Glomerular visceral epithelial cell (primary cell): Measurements from ENCODE around the gene CDC6.

Source experiments
- DNase-seq: peaks from one replicate; pipeline ENCODE4 v3.0.0-alpha.2; 2016; ENCODE audit errors: extremely low spot score

The CDC6 gene, protein sequence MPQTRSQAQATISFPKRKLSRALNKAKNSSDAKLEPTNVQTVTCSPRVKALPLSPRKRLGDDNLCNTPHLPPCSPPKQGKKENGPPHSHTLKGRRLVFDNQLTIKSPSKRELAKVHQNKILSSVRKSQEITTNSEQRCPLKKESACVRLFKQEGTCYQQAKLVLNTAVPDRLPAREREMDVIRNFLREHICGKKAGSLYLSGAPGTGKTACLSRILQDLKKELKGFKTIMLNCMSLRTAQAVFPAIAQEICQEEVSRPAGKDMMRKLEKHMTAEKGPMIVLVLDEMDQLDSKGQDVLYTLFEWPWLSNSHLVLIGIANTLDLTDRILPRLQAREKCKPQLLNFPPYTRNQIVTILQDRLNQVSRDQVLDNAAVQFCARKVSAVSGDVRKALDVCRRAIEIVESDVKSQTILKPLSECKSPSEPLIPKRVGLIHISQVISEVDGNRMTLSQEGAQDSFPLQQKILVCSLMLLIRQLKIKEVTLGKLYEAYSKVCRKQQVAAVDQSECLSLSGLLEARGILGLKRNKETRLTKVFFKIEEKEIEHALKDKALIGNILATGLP

DNA sequence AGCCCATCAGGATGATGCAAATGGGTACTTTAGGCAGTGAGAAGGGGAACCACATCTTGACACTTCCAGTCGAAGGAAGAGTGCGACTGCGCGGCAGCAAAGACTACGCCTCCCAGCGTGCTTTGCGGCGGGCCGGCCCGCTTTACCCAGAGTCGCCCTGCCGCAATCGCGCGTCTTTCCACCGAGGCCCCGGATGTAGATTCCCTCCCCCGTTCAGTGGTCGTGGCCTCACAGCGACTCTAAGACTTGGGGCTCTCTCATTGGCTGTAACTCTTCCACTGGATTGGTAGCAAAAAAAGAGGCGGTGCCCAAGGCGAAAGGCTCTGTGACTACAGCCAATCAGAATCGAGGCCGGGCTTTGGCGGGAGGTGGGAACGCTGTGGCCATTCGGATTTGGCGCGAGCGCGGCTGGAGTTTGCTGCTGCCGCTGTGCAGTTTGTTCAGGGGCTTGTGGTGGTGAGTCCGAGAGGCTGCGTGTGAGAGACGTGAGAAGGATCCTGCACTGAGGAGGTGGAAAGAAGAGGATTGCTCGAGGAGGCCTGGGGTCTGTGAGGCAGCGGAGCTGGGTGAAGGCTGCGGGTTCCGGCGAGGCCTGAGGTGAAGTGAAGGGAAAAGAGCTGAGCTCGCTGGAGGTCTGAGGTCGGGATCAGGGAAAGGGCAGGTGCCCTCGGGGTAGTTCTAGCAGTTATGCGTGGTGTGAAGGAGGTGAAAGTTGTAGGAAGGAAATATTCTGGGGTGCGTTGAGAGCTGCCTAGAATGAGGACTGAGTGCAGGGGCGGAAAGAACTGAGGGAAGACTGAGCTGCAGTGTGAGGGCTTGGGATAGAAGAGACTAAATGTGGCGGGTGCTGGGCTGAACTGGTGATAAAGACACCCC is at the start of gene CDC6:
Gene CDC6, plus strand, starts transcription at position 386 of the 876 bp plus-strand sequence. CDS start 1,542 bp downstream, outside the sequence.
- DNase-seq, result peak; percentile 99

GRCh38 chr17:40241252-40241834 is 46.3 kb upstream of the CDC6 start:
- DNase-seq, result no peak

DNA sequence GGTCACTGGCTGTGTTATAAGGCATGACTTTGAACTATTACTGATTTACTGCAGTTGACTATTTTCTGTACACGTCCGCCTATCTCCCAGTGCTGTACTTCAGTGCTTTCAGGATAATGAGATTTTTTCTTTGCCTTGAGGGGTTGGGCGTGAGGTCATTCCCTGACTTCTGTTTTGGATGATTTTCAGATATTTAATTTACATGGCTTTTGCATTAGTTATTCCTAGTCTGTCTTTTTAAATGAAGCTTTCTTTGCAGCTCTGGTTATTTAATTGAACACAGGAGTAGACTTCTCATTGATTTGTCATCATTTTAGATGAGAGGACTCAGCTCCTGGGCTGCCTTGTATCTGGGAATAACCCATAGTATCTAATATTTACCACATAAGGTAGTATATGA is 44.9 kb upstream of the CDC6 start:
- no peak for DNase-seq

DNA sequence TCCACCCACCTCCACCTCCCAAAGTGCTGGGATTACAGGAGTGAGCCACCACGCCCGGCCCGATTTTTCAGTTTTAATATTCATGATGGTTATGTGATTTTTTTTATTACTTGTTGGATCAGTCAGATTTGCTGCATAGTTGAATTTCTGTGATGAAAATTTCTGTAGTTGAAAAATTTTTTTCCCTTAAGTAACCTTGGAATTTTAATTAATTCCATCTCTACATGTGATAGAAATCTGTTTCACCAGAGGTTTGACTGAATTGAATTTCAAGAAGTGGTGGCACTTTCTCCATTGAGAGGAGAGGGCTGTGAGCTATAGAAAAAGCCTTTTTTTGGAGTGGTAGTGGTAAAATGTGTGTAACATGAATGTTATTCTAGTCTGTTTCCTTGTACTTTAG is 43.9 kb upstream of the CDC6 start:
- DNase-seq, result no peak

- DNase-seq, result no peak
These were observed 43.4 kb upstream of the CDC6 start for GRCh38 chr17:40244255-40244654.

DNA sequence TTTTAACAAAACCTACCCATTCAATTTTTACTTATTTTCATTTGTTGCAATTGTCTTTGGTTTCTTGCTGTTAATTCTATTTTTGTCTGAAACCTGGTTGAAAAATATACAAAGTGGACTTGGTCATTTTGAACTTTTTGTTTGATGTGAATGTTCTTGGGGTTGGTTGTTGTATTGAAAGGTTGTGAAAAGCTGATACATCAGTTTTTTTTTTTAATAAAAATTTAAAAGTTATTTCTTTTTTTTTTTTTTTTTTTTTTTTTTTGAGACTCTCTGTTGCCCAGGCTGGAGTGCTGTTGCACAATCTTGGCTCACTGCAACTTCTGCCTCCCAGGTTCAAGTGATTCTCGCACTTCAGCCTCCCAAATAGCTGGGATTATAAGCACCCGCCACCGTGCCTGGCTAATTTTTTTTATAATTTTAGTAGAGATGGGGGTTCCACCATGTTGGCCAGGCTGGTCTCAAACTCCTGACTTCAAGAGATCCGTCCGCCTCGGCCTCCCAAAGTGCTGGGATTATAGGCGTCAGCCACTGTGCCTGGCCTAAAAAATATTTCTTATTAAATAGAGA is 39.7 kb upstream of the CDC6 start:
- DNase-seq, result no peak

DNA sequence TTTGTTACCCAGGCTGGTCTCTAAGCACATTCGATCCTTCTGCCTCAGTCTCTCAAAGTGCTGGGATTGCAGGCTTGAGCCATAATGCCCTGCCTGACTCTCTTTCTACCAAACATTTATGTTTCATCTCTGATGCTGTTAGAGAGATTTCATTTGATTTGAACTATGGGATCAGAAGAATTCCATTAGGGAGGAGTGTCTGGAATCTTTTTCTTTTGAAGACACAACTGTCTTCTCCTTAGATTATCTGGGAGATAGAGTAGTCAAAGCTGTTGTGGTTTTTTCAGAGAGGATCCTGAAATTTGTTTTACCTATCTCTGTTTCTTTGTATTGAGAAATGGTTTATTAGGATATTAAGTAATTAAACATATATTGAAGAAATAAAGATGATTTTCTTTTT is 39.2 kb upstream of the CDC6 start:
- no peak for DNase-seq

GRCh38 chr17:40251576-40251975 is 36.1 kb upstream of the CDC6 start:
- DNase-seq, result peak; percentile 74

DNA sequence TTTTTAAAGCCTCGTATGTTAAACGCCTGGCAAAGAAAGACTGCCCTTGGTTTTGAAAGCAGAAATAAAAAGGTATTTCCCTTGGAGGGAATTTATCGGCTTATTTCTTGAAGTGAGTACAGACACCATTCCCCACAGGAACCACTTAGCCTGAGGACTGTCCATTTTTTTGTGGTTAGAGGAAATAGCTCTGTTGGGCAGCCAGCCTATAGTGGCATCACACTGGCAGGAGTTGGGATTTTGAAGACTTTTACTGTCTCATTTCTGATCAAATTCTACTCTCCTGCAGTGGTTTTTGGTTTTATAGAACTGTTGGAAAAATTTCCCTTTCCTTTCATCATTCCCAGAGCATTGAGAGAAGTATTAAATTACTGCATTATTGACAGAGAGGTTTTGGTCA is 34.1 kb upstream of the CDC6 start:
- DNase-seq, result peak; percentile 25

DNA sequence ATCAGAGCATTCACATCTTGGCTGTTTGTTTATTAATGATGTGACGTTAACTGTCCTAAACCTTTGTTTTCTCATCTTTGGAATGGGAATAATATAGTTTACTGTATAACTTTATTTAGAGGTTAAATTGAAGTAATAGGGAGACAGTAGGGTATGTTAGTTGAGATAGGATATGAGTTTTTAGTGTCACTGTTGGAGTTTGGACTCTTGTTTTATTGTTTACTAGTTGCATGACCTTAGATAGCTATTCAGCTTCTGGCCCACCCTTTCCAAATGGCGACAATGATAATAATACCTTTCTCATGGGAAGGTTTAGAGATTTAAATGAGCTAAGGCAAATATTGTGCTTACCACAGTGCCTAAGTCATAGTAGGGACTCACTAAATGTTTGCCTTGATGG is 28.2 kb upstream of the CDC6 start:
- no peak for DNase-seq

DNA sequence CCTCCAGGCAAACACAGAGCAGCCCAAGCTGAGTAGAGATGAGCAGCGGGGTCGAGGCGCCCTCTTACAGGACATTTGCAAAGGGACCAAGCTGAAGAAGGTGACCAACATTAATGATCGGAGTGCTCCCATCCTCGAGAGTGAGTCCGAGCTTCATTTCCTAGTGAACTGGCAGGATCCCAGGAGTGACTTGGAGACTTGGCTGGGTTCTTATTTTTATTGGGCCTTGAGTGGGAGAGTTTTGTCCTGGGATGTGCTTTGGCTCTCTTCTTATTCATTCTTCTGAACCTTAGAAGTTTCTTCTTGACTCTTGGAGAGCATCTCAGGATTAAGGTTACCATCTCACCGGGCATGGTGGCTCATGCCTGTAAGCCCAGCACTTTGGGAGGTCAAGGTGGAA is 27.2 kb upstream of the CDC6 start:
- no peak for DNase-seq

GRCh38 chr17:40264458-40265185 is 23.1 kb upstream of the CDC6 start:
- DNase-seq, result no peak

- no peak for DNase-seq
These were observed 22.3 kb upstream of the CDC6 start for GRCh38 chr17:40265337-40265736.

- DNase-seq, result no peak
These were observed 20.8 kb upstream of the CDC6 start for GRCh38 chr17:40266882-40267281.

- no peak for DNase-seq
These were observed 19.5 kb upstream of the CDC6 start for GRCh38 chr17:40268141-40268712.

- no peak for DNase-seq
These were observed 9.3 kb upstream of the CDC6 start for GRCh38 chr17:40278414-40278813.

DNA sequence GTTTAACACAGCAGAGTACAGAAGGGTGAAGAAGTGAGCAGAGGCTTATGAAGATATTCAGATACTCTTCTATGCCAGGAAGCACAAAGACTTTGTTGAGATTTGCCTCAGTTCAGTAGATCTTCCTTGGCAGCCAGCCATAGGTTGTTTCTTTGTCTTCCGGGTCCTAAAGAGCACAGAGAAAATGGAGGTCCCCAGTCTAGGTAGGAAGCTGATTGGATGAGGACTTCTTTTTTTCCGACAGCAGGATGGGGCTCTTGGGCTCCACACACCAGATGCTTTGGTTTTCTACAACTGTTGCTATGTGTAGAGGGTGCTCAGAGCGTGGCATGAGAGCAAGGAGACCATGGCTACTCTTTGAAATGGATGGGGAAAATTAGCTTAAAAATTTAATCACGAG is 8.3 kb upstream of the CDC6 start:
- no peak for DNase-seq

GRCh38 chr17:40281663-40282062 is 6.0 kb upstream of the CDC6 start:
- peak; percentile 69 for DNase-seq

DNA sequence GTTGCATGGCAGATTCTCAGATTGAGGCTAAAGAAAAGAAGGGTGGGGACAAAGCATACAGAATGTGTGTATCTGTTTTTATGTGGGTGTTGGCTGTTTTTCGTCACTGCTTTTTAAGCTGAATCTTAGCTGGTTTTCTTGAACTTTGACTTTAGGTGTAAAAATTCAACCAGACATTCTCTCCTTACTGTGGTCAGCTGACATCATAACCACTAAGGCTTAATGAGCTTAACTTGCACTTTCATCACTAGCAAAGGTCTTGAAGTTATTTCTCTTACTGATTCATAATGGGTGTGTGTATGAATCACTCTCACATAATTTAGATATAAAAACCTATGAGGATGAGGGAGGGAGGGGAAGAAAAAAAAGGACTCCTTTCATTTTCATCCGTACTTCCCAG is 4.0 kb upstream of the CDC6 start:
- peak; percentile 88 for DNase-seq

DNA sequence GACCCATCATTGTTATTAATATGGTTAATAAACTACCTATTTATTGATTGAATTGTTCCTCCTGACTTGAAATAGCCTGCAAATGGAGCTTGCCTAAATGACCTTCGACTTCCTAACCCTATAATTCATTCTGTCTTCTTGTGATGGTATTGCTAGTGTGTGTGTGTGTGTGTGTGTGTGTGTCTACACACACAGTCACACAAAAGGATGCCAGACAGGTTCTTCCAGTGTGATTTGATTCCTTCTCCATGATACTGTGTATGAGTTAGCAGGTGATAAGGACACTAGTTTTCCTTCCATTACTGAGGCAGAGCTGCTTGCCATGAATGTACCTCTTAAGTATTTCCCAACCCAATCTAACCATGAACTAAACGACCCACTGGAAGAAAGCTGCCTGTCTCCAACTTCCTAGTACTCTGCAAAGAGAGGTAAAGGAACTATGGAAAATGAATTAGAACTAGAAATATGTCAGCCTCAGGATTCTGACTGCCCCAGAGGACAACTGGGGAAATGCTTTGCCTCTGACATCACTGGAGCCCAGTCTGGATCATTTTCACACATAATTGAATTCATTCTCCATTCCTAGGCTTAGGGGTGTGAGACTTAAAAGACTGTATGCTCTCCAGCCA is 3.5 kb upstream of the CDC6 start:
- peak; percentile 81 for DNase-seq
